ENCODE data around the gene ANO9. TPM values are rescaled to one million over a fixed set of nuclear protein-coding genes. Genes with fewer than 3 reads are reported as not detected.
"Not testable (repeated sequence)": the region's sequence is repeated elsewhere in the genome, so short reads cannot be mapped to it uniquely, and the experiment has no call there.

Gene ANO9
- total and polyA plus RNA-seq, 2 experiments from 2014 or later, result 9.0 to 10.2 TPM

GRCh38 chr11:412641-413119 is 29.1 kb downstream of the ANO9 start (continued):
- TF ChIP-seq, protein P1, sequence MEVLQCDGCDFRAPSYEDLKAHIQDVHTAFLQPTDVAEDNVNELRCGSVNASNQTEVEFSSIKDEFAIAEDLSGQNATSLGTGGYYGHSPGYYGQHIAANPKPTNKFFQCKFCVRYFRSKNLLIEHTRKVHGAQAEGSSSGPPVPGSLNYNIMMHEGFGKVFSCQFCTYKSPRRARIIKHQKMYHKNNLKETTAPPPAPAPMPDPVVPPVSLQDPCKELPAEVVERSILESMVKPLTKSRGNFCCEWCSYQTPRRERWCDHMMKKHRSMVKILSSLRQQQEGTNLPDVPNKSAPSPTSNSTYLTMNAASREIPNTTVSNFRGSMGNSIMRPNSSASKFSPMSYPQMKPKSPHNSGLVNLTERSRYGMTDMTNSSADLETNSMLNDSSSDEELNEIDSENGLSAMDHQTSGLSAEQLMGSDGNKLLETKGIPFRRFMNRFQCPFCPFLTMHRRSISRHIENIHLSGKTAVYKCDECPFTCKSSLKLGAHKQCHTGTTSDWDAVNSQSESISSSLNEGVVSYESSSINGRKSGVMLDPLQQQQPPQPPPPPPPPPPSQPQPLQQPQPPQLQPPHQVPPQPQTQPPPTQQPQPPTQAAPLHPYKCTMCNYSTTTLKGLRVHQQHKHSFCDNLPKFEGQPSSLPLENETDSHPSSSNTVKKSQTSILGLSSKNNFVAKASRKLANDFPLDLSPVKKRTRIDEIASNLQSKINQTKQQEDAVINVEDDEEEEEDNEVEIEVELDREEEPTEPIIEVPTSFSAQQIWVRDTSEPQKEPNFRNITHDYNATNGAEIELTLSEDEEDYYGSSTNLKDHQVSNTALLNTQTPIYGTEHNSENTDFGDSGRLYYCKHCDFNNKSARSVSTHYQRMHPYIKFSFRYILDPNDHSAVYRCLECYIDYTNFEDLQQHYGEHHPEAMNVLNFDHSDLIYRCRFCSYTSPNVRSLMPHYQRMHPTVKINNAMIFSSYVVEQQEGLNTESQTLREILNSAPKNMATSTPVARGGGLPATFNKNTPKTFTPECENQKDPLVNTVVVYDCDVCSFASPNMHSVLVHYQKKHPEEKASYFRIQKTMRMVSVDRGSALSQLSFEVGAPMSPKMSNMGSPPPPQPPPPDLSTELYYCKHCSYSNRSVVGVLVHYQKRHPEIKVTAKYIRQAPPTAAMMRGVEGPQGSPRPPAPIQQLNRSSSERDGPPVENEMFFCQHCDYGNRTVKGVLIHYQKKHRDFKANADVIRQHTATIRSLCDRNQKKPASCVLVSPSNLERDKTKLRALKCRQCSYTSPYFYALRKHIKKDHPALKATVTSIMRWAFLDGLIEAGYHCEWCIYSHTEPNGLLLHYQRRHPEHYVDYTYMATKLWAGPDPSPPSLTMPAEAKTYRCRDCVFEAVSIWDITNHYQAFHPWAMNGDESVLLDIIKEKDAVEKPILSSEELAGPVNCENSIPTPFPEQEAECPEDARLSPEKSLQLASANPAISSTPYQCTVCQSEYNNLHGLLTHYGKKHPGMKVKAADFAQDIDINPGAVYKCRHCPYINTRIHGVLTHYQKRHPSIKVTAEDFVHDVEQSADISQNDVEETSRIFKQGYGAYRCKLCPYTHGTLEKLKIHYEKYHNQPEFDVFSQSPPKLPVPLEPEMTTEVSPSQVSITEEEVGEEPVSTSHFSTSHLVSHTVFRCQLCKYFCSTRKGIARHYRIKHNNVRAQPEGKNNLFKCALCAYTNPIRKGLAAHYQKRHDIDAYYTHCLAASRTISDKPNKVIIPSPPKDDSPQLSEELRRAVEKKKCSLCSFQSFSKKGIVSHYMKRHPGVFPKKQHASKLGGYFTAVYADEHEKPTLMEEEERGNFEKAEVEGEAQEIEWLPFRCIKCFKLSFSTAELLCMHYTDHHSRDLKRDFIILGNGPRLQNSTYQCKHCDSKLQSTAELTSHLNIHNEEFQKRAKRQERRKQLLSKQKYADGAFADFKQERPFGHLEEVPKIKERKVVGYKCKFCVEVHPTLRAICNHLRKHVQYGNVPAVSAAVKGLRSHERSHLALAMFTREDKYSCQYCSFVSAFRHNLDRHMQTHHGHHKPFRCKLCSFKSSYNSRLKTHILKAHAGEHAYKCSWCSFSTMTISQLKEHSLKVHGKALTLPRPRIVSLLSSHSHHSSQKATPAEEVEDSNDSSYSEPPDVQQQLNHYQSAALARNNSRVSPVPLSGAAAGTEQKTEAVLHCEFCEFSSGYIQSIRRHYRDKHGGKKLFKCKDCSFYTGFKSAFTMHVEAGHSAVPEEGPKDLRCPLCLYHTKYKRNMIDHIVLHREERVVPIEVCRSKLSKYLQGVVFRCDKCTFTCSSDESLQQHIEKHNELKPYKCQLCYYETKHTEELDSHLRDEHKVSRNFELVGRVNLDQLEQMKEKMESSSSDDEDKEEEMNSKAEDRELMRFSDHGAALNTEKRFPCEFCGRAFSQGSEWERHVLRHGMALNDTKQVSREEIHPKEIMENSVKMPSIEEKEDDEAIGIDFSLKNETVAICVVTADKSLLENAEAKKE (CRISPR knock-in tag; IDR thresholded peaks at IDR 0.05), result no peak
- no peak for TF ChIP-seq EZH2phosphoT487 (IDR thresholded peaks at IDR 0.05; ENCODE audit: unreplicated experiment)

DNA sequence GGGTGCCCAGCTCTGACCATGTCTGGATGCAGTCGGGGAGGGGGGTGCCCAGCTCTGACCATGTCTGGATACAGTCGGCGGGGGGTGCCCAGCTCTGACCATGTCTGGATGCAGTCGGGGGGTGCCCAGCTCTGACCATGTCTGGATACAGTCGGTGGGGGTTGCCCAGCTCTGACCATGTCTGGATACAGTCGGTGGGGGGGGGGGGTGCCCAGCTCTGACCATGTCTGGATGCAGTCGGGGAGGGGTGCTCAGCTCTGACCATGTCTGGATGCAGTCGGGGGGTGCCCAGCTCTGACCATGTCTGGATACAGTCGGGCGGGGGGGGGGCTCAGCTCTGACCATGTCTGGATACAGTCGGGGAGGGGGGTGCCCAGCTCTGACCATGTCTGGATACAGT is 30.3 kb downstream of the ANO9 start:
- H3K4me3 ChIP-seq; H2AFZ ChIP-seq; DNase-seq (ENCODE audit: low spot score); H3K4me3 Mint-ChIP-seq; H3K36me3 ChIP-seq (ENCODE audit: insufficient read depth); H3F3A ChIP-seq (replicated peaks; ENCODE audit: low read depth); H4K20me1 ChIP-seq (replicated peaks; ENCODE audit: insufficient read depth); ATAC-seq; H3K79me2 ChIP-seq (replicated peaks; ENCODE audit: insufficient read depth); H3K9me2 ChIP-seq (ENCODE audit: insufficient read depth); H3K36me3 Mint-ChIP-seq (ENCODE audit: low read depth); H3K27ac Mint-ChIP-seq; H3K27me3 ChIP-seq (ENCODE audit: insufficient read depth); H3K4me1 ChIP-seq (ENCODE audit: insufficient read depth); H3K27ac ChIP-seq (ENCODE audit: low read depth); H3K9me3 Mint-ChIP-seq; H3K4me2 ChIP-seq: not testable (repeated sequence)
- Mint-ChIP-seq H3K27me3 (ENCODE audit: insufficient read depth, low read depth, poor library complexity) (peaks cover 12% of the 10 kb centered on the region), H3K4me1 (peaks cover 21% of the 10 kb centered on the region)

GRCh38 chr11:410711-411110 is 31.1 kb downstream of the ANO9 start:
- peaks cover 15% of the 10 kb centered on the region for H3K4me1 Mint-ChIP-seq
- not testable (repeated sequence) for ATAC-seq; H3K79me2 ChIP-seq (replicated peaks; ENCODE audit: insufficient read depth); H3K27ac ChIP-seq (ENCODE audit: low read depth); H3K4me3 ChIP-seq; H3K9me3 Mint-ChIP-seq; H3K27me3 ChIP-seq (ENCODE audit: insufficient read depth); H3K36me3 ChIP-seq (ENCODE audit: insufficient read depth); H3K36me3 Mint-ChIP-seq (ENCODE audit: low read depth); H3K27ac Mint-ChIP-seq; DNase-seq (ENCODE audit: low spot score); H3F3A ChIP-seq (replicated peaks; ENCODE audit: low read depth); H2AFZ ChIP-seq; H3K4me1 ChIP-seq (ENCODE audit: insufficient read depth); H3K4me2 ChIP-seq; H4K20me1 ChIP-seq (replicated peaks; ENCODE audit: insufficient read depth); H3K4me3 Mint-ChIP-seq; H3K9me2 ChIP-seq (ENCODE audit: insufficient read depth); H3K27me3 Mint-ChIP-seq (ENCODE audit: insufficient read depth, low read depth, poor library complexity)
